ENCODE data around the gene PPM1L.

PPM1L gene

DNA sequence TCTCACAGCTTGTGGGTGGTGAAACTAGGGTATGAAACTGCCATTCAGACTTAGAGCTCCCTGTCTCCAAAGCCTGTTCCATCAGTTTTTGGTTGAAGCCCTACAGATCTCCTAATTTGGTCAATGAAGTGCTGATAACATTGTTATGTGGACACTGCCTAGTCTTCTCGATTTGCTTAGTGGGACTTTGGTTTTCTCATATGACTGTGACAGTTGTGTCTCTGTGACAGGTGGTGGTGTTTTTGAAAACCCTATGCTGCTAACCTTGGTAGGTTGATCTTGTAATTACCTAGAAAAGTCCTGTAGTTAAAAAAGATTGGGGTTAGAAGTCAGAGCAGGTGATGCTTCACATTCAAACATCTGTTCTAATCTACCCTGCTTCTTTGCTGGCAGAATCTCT, 9.2 kb downstream of the PPM1L start:
- no peak for DNase-seq

DNA sequence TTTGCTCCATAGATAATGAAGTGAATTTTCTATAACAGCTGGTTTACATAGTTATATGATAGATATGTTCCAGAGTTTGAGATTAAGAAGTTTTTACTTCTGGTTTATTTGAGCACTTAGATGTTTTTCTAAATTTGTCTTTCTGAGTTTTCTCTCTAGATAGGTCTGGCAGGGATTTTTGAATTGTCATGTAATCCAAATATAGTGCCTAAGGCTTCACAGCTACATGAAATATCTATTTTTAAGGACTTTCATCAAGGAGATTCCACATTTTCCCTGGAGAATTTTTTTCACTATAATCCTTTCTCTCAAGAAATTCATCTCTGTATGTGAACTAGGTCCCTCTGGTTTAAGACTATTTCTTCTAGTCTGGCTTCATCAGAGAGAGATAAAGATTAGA, 12.0 kb downstream of the PPM1L start:
- no peak for DNase-seq

DNA sequence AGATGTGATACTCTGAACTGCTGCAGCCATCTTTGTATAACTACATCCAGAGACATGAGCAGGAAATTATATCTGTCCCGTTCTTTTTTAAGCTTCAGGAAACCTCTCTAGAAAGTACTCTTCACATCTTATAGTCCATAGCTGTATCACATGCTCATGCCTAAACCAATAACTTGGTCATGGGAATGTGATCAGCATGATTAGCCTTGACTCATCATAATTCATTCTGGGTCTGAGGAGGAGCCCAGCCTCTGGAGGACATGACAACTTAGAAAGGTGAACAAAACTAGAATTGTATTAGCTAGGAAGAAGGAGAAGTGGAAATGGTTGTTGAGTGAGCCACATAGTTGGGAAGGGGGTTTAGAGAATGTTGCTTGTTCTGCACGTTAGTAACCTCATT, 12.9 kb downstream of the PPM1L start:
- no peak for DNase-seq

DNA sequence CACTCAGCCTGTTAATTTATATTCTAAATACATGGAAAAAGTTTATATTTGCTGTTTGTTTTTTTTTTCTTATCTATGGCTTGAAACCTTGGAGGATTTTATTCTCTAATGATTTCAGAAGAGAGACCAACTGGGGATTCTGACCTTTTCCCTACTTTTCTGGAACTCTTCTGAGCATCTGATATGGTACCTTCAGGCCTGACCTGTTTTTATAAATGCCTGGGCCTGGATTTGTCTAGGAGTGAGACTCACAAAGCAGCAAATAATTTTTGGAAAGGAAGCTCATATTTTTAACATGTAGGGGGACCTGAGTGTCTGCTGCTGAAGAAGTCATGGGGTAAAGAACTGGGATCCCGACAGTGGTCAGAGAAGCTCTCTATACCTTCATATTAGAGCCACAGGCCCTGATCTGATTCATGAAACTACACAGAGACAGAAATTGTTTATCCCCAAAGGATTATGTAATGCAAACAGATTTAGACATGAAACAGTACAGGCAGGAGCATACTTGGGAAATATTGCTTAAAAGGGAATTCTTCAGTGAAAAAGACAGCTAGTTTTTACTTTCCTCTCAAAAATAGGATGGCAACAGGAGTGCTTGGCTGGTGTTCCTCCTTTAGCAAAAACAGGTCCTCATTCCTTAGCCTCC, 15.9 kb downstream of the PPM1L start:
- DNase-seq, result no peak

DNA sequence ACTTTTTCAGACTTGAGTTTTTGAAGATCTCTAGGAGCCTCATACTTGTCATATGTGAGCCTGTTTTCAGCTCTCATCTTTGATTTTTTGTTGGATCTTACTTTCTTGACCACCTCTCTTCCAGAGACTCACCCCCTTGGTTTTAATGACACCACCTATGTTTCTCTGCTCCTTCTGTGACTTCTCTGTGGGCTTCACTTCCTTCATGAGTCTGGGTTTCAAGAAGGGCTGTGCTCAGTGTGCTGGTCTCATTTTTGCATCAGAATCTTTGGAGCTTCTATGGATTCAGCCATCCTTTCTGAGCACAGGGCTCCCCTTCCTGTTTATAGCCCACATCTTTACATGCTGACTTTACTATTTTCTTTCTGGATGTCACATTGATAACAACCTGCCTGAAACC, 17.7 kb downstream of the PPM1L start:
- no peak for DNase-seq

DNA sequence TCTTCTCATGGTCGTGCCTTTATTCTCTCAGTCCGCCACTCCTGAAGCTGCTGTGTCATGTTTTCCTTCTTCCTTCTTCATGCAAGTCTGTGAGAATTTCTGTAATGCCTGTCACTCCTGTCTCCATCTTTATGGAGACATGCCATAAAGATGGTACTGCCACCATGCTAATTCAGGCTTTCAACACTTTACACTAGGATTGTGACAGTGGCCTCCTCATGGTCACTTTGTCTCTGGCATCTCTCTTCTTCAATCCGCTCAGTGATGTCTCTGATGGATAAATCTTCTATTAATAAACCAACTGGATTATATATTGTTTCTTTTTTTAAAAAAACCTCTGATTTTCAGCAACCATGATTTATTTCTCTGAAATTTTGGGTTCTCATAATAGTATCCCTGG, 18.1 kb downstream of the PPM1L start:
- no peak for DNase-seq

DNA sequence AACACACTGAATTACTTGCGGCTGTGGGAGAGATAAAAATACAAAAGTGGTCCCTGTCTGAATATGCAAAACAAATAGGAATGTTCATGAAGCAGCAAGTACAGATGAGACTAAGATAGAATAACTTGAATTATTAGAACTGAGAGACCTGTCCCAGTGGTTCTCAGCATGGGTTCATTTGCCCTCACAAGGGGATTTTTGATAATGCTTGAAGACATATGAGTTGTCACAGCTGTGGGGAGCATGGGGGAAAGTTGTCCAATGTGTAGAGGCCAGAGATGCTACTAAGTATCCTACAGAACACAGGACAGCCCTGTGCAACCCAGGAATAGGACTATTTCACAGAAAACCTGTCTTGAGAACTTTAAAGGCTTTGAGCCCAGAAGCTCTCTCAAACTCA, 22.4 kb downstream of the PPM1L start:
- no peak for DNase-seq

DNA sequence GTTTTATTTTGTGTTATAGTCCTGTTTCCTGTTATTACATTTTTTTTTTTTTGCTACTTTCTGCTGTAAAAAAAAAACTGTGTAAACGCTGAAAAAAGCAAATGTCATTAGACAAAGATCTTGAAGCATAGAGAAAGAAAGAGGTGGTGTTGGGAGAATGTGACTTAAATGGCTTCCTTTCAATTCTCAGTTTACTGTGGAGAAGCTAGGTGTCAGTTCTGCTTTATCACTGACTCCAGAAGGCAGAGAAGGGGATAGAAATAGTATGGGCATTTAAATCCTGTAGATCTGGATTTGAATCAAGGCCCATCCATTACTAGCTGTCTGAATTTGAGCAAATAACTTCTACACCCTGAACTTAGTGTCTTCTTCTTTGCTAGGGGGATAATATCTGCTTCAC, 23.0 kb downstream of the PPM1L start:
- no peak for DNase-seq

DNA sequence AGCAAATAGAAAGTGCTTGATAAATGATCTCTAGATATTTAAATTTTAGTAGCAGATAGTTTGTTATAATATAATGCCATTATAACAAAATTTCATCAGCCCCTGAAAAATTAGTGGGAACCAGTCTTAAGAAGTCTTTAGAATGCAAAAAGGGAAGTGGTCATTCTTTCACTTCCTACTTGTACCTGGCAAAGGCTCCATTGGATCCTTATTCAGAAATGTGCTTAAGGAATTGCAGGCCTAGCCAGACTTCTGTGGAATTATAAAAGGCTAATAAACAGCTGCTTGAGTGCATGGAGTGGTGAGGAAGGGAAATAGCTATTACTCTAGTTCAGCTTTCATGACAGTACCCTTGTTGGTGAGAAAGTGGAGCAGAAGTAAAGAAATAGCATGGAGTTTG, 24.2 kb downstream of the PPM1L start:
- DNase-seq, result no peak

DNA sequence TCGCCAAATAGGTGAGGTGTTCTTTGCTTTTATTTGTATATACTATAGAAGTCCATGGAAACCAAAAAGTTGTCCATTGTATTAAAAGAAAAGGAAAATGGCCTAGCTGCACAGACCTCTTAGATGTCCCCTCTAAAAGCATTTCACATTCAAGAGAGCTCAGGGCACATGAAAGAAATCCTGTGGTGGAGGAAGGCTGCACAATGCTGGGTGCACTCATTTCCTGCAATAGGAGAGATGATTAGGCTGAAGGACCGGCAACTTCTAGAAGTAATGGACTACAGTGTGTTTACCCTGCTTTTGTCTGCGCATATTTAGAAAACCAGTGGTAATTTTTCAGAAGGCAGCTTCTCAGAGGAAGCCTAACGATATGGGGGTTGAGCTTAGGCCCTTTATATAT, 25.4 kb downstream of the PPM1L start:
- DNase-seq, result no peak

DNA sequence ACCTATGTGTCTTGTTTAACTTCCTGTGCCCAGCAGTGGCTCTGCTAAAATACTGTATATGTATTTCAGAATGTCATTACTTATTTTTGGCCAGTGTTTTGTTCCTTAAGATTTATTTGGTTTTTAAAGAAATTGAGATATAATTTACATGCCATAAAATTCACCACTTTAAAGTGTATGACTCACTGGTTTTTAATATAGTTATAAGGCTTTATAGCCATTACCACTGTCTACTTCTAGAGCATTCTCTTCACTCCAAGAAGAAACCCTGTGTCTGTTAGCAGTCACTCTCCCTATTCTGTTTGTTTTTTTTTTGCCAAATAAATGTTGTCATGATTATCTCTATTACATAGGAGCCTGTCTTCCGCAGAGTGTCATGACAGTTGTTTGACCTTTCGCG, 25.8 kb downstream of the PPM1L start:
- DNase-seq, result no peak

DNA sequence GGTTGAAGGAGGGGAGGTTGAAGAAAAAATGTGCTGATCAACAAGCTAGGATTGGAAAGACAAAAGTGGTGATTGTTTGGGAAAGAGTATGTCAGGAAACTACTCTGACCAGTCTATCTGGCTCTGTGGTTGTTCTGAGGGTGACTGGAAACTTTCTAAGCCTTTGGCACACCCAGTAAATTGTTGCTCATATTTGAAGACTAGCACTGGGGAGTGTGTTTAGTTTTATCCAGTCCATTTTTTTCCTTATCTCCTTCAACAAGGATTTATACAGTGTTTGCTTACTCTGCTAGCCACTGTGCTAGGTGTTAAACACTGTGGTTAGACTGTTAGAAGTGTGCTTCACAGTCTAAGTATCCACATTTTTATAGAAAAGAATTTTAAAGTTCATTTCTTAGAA, 28.8 kb downstream of the PPM1L start:
- no peak for DNase-seq

DNA sequence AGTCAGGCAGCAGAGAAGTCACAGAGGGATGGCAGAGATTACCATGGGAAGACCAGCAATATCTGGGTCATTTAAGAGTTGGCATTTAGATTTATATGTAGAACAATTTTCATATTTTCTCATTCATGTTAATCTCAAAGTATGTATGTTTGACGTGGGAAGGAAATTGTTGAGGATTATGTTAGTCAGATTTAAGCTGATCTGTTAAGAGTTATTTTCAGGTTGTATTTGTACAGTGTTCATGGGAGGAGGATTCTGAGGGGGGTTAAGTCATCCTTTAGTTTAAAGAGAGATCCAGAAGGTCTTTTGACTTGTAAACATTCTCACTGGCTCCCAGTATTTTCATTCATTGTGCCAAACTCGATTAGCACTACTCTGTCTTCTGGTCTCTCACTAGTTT, 34.7 kb downstream of the PPM1L start:
- DNase-seq, result no peak

DNA sequence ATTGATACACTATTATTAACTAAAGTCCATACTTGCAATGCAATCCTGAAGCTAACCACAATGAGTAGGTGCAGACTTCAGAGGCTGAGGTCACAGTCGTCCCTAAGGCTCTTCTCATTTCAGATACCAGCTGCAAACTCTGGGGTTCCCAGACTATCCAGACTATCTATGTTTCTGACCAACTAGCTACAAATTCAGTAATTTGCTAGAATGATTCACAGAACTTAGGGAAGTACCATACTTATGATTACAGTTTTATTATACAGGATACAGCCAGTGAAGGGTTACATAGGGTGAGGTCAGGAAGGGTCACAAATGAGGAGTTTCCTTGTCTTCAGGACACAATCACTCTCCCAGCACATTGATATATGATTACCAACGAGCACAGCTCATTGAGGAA, 36.5 kb downstream of the PPM1L start:
- DNase-seq, result no peak

DNA sequence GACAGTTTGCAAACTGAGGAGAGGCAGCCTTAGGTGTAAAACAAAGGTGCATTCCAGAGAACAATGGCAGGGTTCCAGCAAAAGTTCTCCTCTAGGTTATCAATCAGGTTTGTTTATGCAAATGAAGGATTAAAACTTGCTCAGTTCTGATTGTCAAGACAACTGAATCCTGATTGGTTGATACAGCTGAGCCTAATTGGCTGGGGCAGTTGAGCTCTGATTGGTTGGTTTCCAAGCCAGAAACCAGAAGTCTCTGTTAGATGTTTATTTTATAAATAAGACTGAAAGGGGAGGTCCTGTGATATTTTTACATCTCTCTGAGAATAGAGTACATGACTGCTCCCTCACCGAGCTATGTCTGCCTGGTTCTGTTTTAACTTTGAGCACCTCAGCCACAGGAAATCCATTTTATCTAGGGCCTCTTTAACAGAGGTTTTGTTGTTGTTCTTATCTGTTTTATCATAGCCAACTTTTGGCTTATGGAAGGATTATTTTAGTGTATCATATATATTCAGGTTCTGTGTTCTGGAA, 37.8 kb downstream of the PPM1L start:
- DNase-seq, result no peak

DNA sequence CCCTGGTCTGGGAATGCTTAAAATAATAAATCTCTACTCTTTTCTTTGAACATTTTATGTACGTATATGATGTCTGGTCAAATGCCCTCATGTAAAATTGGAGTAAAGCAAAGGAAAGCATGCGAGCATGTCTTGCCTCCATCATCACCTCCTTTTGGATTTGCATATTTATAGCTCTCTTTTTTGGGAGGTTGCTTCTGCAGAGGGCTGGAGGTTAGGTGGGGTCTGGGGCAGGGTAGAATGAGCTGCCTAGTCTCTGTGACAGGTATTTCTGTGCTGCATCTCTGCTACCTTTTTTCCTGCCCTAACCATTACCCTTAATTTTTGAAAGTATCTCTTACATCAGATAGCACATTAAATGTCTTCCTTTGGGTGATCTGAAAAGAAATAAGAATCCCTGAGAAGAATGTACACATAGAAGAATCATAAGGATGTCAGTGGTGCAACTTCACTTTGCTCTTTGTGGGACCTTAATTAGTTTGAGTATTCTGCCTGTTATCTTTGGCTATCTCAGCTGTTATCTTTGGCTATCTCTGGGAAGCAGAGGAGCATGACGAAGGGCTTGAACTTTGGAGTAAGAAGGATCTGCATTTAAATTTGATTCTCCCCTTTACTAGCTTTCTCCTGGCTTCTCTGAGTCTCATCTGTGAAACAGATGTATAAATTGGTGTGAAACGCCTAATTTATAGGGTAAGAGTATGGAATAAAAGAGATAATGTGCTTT, 40.2 kb downstream of the PPM1L start:
- no peak for DNase-seq

DNA sequence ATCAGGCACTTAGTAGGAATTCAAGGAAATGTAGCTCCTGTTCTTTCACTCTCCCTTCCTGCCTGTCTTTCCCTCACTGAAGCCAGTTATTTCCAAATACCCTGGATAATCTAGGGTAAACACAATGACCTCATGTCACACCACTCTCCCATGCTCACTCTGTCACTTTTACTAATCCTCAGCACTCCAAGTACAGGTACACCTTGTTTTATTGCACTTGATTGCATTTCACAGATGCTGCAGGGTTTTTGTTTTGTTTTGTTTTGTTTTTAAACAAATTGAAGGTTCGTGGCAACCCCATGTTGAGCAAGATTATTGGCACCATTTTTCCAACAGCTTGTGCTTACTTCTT, 40.8 kb downstream of the PPM1L start:
- DNase-seq, result no peak

DNA sequence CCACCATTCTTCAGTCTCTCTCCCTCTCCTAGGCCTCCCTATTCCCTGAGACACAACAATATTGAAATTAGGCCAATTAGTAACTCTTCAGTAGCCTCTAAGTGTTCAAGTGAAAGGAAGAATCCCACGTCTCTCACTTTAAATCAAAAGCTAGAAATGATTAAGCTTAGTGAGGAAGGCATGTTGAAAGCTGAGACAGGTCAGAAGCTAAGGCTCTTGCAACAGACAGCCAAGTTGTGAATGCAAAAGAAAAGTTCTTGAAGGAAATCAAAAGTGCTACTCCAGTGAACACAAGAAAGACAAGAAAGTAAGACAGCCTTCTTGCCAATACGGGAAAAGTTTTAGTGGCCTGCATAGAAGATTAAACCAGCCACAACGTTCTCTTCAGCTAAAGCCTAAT, 41.3 kb downstream of the PPM1L start:
- no peak for DNase-seq

DNA sequence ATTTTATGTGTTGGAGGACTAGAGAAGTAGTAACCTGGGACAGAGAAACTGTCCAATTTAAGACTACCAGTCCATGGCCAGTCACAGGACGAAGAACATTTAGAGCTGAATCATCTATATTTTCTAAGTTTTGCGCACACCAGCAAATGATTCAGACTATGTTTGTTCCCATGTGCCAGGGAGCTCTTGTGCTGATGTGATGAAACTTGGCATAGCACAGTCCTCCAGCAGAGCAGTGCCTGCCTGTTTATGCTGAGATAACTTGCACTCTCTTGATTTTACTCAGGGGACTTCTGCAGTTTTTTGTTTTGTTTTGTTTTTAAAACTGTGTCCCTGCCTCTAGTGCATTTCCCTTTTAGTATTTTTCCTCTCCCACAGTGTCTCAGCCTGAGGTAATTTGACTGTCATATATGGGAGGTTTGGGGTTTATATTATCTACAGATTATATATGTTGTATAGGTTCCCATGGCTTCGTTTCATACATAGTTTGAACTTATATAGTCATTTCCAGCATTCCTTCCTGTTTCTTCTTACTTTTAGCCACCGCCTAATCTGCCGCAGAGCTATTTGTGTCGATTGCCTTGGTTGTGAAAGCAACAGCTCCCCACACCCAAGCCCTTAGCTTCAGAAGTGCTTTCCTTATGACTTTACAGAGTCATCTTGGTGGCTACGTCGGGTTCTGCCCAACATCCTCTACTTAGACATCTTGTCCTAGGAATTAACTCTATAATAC, 45.5 kb downstream of the PPM1L start:
- no peak for DNase-seq

DNA sequence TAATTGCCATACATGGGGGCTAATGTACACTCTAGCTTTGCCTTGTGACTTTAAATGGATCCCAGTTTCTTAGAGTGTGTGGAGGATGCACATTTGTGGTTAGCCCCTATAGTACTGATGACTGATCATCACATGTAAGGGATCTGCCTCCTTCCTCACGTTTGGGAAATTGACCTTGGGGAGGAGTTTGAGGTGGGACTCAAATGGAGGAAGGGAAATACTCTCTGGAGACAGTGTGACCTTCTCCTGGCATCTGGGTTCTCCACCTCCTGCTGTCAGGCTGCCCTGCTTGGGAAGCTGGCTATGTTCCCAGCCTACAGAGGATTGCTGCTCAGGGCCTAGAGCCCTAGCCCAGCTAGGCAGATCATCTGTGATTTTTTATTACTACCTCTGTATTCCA, 48.7 kb downstream of the PPM1L start:
- no peak for DNase-seq

DNA sequence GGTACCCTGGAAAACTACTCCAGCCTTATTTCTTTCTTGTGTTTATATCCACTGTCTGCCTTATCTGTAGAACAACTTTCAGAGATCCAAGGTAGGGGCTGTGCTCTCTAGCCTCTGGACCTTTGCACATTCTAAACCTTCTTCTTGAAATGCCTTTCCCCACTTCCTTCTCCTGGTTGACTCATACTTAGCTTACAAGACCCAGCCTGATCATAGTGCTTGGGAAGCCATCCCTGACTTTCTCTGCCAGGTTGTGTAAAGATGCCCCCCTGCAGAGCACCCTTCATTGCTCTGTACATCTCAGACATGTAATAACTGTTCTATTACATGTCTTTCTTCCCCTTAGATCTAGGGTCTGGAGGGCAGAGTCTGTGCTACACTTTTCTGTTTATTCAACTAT, 50.1 kb downstream of the PPM1L start:
- no peak for DNase-seq

DNA sequence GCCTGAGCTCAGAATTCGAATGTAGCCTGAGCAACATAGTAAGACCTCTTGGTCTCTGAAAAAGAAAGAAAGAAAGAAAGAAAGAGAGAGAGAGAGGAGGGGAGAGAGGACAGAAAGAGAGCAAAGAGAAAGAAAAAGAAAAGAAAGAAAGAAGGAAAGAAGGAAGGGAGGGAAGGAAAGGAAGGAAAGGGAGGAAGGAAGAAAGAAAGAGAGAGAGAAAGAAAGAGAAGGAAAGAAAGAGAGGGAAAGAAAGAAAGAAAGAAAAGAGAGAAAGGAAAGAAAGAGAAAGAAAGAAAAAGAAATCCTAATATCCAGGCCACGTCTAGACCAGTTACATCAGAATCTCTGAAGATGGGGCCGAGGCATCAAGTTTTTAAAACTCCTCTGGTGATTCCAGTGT, 50.7 kb downstream of the PPM1L start:
- DNase-seq, result no peak

DNA sequence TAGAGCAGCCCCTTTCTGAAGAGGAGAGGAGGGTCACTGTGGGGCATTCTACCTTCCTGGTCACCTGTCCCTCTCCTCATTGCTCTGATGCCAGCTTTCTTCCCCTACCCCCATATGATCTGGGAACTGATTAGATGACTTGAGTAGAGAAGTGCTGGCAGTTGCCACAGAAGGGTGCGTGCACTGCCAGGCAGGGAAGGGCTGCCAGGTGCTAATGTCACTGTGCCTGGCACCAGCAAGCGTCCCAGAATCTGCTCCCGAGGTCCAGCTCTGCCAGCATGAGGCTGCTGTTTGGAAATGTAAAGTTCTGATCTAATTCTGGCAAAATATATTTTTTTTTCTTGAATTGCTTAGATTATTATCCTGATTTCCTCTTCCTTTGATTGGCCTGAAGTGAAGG, 52.8 kb downstream of the PPM1L start:
- DNase-seq, result no peak

DNA sequence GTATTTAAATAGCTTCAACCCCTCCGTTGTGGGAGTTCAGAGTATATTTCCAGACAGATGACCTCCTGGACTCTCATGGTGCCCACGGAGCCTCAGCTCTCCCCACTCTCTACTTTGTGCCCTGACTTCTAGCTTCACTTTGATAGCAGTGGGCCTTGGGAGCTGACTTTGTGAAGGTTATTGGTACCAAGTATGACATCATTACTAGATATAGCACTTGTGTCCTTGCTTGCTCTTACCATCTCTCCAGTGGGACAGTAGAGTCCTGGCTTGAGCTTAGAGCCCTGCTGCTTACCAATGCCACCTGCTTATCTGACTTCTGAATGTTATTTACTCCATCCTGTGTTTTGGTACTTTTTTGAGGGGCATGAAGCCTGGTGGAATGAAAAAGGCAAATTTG, 53.4 kb downstream of the PPM1L start:
- DNase-seq, result no peak

Data from activated effector memory CD4-positive, alpha-beta T cell treated with anti-CD3 and anti-CD28 coated beads, Interleukin-2, amount 50 U/mL, for 16 hours (primary cell).